Activated naive CD8-positive, alpha-beta T cell treated with anti-CD3 and anti-CD28 coated beads for 36 hours (primary cell): ENCODE results near the gene ERG28. TPM values are rescaled to one million over a fixed set of nuclear protein-coding genes. Genes with fewer than 3 reads are reported as not detected.

ENCODE experiments used
- DNase-seq: peaks from one replicate; pipeline ENCODE4 v3.0.0; 2021
- H3K27ac Mint-ChIP-seq: one replicate; pipeline ENCODE4 v1.8.0; 2022; ENCODE audit warnings: mild to moderate bottlenecking, moderate library complexity, mixed read lengths
- H3K27me3 Mint-ChIP-seq: one replicate; pipeline ENCODE4 v1.8.0; 2022; ENCODE audit warnings: mild to moderate bottlenecking, mixed read lengths
- H3K36me3 Mint-ChIP-seq: one replicate; pipeline ENCODE4 v1.8.0; 2021; ENCODE audit warnings: mild to moderate bottlenecking, mixed read lengths
- H3K4me1 Mint-ChIP-seq: one replicate; pipeline ENCODE4 v1.8.0; 2021; ENCODE audit warnings: mixed read lengths
- H3K4me3 Mint-ChIP-seq: one replicate; pipeline ENCODE4 v1.8.0; 2022; ENCODE audit warnings: mild to moderate bottlenecking, moderate library complexity, mixed read lengths
- H3K9me3 Mint-ChIP-seq: one replicate; pipeline ENCODE4 v1.8.0; 2022; ENCODE audit warnings: mixed read lengths
- total RNA-seq, 2 experiments: library from RNA; stranded (reverse); gene quantifications; one replicate each; pipeline ENCODE4 v1.2.3, GENCODE V29; 2021

ERG28 gene
- total RNA-seq, 2 experiments from 2014 or later, result 13.9 to 15.0 TPM

- DNase-seq, result no peak
- Mint-ChIP-seq H3K9me3 (no peaks in the 10 kb centered on the region), H3K27me3 (no peaks in the 10 kb centered on the region), H3K36me3 (peaks cover 15% of the 10 kb centered on the region), H3K4me3 (no peak overlapping the region), H3K27ac (no peak overlapping the region), H3K4me1 (no peaks in the 10 kb centered on the region)
These were observed 12.4 kb downstream of the ERG28 start for GRCh38 chr14:75648066-75648838.

GRCh38 chr14:75647640-75648039 is 13.0 kb downstream of the ERG28 start:
- Mint-ChIP-seq H3K4me1 (no peaks in the 10 kb centered on the region), H3K4me3 (no peak overlapping the region), H3K27me3 (no peaks in the 10 kb centered on the region), H3K27ac (no peak overlapping the region), H3K9me3 (no peaks in the 10 kb centered on the region), H3K36me3 (peaks cover 15% of the 10 kb centered on the region)
- DNase-seq, result no peak

GRCh38 chr14:75646762-75647161 is 13.9 kb downstream of the ERG28 start:
- H3K36me3 Mint-ChIP-seq, result peaks cover 14% of the 10 kb centered on the region
- DNase-seq, result no peak
- H3K9me3 Mint-ChIP-seq, result no peaks in the 10 kb centered on the region
- H3K27me3 Mint-ChIP-seq, result no peaks in the 10 kb centered on the region
- no peaks in the 10 kb centered on the region for H3K4me1 Mint-ChIP-seq
- no peak overlapping the region for H3K27ac Mint-ChIP-seq
- no peak overlapping the region for H3K4me3 Mint-ChIP-seq

DNA sequence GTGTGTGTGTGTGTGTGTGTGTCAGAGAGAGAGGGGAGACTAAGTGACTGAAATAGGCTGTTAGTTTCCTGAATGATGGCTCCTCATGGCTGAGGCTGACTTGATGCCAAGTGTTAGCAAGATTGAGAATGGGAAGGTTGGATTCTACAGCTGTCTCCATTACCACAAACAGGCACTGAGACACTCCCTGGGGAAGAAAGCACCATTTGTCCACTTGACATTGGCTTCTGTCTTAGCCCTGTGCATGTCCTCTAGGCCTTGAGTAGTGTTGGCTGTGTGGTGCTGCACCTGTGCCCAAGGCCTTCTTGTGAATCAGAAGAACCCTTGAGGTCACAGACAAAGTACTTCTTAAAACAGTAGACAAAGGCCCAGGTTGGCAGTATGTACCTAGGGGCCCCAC is 15.6 kb downstream of the ERG28 start:
- H3K4me3 Mint-ChIP-seq, result no peak overlapping the region
- H3K9me3 Mint-ChIP-seq, result no peaks in the 10 kb centered on the region
- H3K4me1 Mint-ChIP-seq, result no peaks in the 10 kb centered on the region
- no peak for DNase-seq
- H3K27ac Mint-ChIP-seq, result no peak overlapping the region
- no peaks in the 10 kb centered on the region for H3K27me3 Mint-ChIP-seq
- H3K36me3 Mint-ChIP-seq, result peaks cover 7% of the 10 kb centered on the region

GRCh38 chr14:75643985-75644384 is 16.7 kb downstream of the ERG28 start:
- Mint-ChIP-seq H3K9me3 (no peaks in the 10 kb centered on the region), H3K27ac (no peak overlapping the region), H3K36me3 (peaks cover 2% of the 10 kb centered on the region), H3K4me1 (no peaks in the 10 kb centered on the region), H3K27me3 (no peaks in the 10 kb centered on the region), H3K4me3 (no peak overlapping the region)
- no peak for DNase-seq

DNA sequence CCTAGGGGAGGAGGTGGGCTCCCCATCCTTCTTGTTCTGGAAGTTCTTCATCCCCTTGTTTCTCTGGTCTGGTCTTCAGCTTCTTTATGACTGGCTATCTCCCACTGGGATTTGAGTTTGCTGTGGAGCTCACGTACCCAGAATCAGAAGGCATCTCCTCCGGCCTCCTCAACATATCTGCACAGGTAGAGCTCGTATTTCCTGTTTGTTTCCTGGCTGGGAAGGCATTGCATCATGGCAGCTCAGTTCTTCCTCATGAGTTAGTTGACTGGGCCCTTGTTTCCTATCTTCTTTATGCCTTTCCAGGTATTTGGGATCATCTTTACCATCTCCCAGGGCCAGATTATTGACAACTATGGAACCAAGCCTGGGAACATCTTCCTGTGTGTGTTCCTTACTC is 19.8 kb downstream of the ERG28 start:
- no peak for DNase-seq
- no peak overlapping the region for H3K27ac Mint-ChIP-seq
- peaks cover 3% of the 10 kb centered on the region for H3K36me3 Mint-ChIP-seq

GRCh38 chr14:75636100-75636692 is 24.5 kb downstream of the ERG28 start:
- Mint-ChIP-seq H3K9me3 (no peaks in the 10 kb centered on the region), H3K36me3 (peaks cover 1% of the 10 kb centered on the region), H3K27ac (no peak overlapping the region), H3K4me3 (no peak overlapping the region), H3K4me1 (no peaks in the 10 kb centered on the region), H3K27me3 (no peaks in the 10 kb centered on the region)
- no peak for DNase-seq

More for the DNA sequence above, 19.8 kb downstream of the ERG28 start:
- Mint-ChIP-seq H3K9me3 (no peaks in the 10 kb centered on the region), H3K4me1 (no peaks in the 10 kb centered on the region), H3K4me3 (no peak overlapping the region), H3K27me3 (no peaks in the 10 kb centered on the region)

DNA sequence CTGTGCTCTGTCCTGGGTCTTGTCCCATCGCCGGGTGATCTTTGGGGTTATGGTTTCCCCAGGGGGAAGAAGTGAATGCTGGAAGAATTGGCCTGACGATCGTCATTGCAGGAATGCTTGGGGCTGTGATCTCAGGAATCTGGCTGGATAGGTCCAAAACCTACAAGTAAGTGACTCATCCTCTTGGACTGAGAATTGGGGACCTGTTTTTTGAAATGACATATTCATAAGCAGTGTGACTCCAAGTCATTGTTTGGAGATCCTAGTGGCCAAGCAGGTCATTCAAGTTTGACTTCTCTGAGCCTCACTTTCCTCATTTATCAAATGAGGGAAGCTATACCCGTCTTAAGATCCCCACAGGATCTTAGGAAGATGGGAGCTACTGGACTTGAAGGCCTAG is 25.8 kb downstream of the ERG28 start:
- H3K4me3 Mint-ChIP-seq, result no peak overlapping the region
- no peaks in the 10 kb centered on the region for H3K4me1 Mint-ChIP-seq
- no peaks in the 10 kb centered on the region for H3K9me3 Mint-ChIP-seq
- H3K27ac Mint-ChIP-seq, result no peak overlapping the region
- peaks cover 1% of the 10 kb centered on the region for H3K36me3 Mint-ChIP-seq
- no peaks in the 10 kb centered on the region for H3K27me3 Mint-ChIP-seq
- DNase-seq, result no peak

DNA sequence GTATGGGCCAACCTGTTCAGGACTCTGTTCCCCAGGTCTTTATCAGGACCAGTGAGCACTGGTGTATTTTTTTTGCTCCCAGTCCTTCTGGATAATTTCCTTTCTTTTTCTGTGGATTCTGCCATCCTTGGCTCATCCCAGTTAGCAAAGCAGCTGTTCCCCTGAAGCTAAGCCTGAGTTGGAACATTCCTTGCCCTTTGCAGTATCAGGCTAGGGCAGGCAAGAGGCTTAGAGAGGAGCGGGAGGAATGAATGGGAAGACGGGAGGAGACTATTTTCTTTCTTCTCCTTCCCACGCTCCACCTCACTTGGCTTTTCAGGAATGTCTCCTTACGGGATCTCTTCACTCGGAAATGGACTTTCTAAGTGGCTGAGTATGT is 29.2 kb downstream of the ERG28 start:
- DNase-seq, result no peak
- H3K4me1 Mint-ChIP-seq, result no peaks in the 10 kb centered on the region
- H3K4me3 Mint-ChIP-seq, result no peak overlapping the region

DNA sequence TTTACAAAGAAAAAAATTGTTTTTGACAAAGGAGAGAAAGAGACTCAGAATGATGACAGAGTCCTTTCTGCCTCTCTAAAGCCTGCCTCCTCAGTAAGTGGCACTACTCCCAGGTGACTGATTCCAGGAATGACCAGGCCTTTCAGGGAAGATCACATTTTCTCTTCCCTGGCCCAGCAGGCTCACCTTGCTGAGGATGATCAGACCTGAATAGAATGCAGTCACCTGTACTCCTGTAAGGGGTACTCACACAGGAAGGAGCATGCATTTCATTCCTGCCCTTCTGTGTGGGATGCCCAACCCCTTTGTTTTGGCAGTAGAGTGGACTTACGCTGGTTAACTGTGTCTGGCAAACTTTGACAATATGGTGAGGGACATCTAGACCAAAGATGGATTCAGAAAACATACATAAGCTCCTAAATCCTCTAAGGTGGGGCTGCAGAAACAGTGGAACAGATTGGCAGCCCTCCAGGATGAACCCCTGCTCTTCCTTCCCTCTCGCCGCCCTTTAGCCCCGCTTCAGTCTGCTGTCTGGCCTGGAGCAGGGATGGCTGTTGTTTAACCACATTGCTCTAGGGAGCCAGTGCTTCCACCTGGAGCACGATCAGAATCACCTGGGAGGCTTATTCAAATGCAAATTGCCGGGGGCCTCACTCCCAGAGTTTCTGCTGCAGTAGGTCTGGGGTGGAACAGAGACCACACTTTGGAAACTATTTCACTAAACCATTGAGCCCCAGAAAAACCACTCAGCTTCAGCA is 29.8 kb downstream of the ERG28 start:
- no peak overlapping the region for H3K27ac Mint-ChIP-seq
- H3K36me3 Mint-ChIP-seq, result peaks cover 1% of the 10 kb centered on the region
- no peaks in the 10 kb centered on the region for H3K9me3 Mint-ChIP-seq
- no peak overlapping the region for H3K4me3 Mint-ChIP-seq
- no peaks in the 10 kb centered on the region for H3K4me1 Mint-ChIP-seq
- no peak for DNase-seq
- H3K27me3 Mint-ChIP-seq, result no peaks in the 10 kb centered on the region

More for the DNA sequence above, 29.2 kb downstream of the ERG28 start:
- Mint-ChIP-seq H3K27me3 (no peaks in the 10 kb centered on the region), H3K36me3 (peaks cover 1% of the 10 kb centered on the region), H3K9me3 (no peaks in the 10 kb centered on the region), H3K27ac (no peak overlapping the region)

DNA sequence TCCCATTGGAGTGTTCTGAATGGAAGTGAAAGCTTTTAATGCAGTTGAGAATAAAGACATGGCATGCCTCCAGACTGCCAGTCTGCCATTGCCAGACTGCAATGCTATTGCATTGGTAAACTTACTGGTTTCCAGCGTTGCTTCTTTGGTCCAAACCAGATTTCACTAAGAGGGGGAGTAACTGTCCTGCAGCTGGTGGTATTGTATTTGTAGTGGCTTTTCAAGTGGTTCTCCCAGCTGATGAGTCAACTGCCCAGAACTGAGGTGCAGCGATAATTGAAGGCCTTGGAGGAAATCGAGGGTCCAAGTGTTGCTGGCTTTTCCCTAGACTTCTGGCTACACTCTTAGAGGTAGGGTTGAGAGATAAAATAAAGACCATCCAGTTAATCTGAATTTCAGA is 31.9 kb downstream of the ERG28 start:
- no peak overlapping the region for H3K4me3 Mint-ChIP-seq

DNA sequence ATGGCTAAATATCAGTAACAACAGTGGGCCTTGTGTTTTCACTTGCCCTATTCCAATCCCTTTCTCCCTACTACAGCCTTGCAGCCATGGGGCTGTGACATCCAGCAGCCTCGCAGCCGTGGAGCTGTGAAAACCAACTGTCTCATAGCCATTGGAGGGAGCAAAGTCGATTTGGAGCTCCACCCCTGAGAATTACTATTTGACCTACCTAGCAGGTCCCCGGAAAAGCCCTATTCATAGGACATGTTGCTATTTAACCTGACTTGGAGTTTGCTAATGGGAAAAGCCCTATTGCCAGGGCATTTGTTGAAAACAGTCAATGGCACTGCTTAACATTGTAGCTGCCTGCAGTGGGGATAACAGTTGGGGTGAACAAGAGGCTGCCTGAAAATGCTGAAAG is 33.3 kb downstream of the ERG28 start:
- no peak for DNase-seq
- H3K4me3 Mint-ChIP-seq, result no peak overlapping the region
- H3K9me3 Mint-ChIP-seq, result no peaks in the 10 kb centered on the region
- no peaks in the 10 kb centered on the region for H3K27me3 Mint-ChIP-seq
- H3K4me1 Mint-ChIP-seq, result no peaks in the 10 kb centered on the region
- no peak overlapping the region for H3K27ac Mint-ChIP-seq
- peaks cover 1% of the 10 kb centered on the region for H3K36me3 Mint-ChIP-seq

More for the DNA sequence above, 31.9 kb downstream of the ERG28 start:
- Mint-ChIP-seq H3K4me1 (no peaks in the 10 kb centered on the region), H3K36me3 (peaks cover 1% of the 10 kb centered on the region), H3K9me3 (no peaks in the 10 kb centered on the region), H3K27ac (no peak overlapping the region), H3K27me3 (no peaks in the 10 kb centered on the region)
- no peak for DNase-seq

DNA sequence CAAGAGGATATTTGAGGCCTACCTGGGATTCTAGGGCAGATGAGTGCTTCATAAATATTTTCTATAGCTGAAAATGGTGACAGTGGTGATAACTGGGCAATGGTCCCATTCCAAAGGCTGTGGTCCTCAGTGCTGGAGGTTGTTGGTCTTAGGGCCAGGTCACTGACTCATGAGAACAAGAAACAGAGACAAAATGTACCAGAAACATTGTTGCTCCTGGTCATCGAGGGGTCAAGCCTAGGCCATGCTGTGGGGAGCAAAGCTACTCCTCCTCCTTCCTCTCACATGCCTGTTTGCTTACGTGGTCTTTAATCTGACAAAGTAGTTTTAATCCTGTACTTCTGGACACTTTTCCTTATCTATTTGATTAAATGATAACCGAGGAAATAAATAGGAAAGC is 33.8 kb downstream of the ERG28 start:
- DNase-seq, result no peak

GRCh38 chr14:75626396-75626795 is 34.3 kb downstream of the ERG28 start:
- H3K4me3 Mint-ChIP-seq, result no peak overlapping the region
- no peak overlapping the region for H3K27ac Mint-ChIP-seq
- no peaks in the 10 kb centered on the region for H3K9me3 Mint-ChIP-seq
- no peak for DNase-seq
- no peaks in the 10 kb centered on the region for H3K4me1 Mint-ChIP-seq
- H3K27me3 Mint-ChIP-seq, result no peaks in the 10 kb centered on the region
- H3K36me3 Mint-ChIP-seq, result peaks cover 1% of the 10 kb centered on the region

More for the DNA sequence above, 33.8 kb downstream of the ERG28 start:
- H3K27ac Mint-ChIP-seq, result no peak overlapping the region
- peaks cover 1% of the 10 kb centered on the region for H3K36me3 Mint-ChIP-seq
- no peaks in the 10 kb centered on the region for H3K9me3 Mint-ChIP-seq
- H3K4me1 Mint-ChIP-seq, result no peaks in the 10 kb centered on the region
- H3K27me3 Mint-ChIP-seq, result no peaks in the 10 kb centered on the region
- no peak overlapping the region for H3K4me3 Mint-ChIP-seq

DNA sequence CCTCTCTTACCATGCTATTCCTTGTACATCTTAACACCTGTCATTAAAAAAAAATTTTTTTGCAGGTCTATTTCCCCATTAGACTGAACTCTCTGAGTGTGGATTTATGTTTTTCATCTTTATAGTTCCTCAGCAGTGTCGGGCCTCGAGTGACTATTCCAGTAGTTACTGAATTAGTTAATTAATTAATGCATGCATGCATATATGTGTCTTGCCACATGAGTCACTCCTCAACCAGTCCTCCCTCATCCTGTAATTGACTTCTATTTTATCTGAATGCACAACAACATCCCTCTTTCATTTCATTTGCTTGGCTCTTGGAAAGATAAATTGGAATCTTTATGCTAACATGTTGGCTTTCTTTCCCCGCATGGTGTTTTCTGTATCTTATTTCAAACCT is 35.6 kb downstream of the ERG28 start:
- Mint-ChIP-seq H3K27me3 (no peaks in the 10 kb centered on the region), H3K9me3 (no peaks in the 10 kb centered on the region), H3K27ac (no peak overlapping the region), H3K36me3 (peaks cover 1% of the 10 kb centered on the region), H3K4me1 (no peaks in the 10 kb centered on the region), H3K4me3 (no peak overlapping the region)
- DNase-seq, result no peak
